Measurements from ENCODE around the gene C20orf204. TPM values are rescaled to one million over a fixed set of nuclear protein-coding genes. Genes with fewer than 3 reads are reported as not detected.
A peak's percentile ranks its signal among the peaks of the same experiment; 100 is the strongest.

Gene C20orf204
- polyA plus RNA-seq, 4 donors: 0.91 to 2.4 (median 1.6) TPM

GRCh38 chr20:64032706-64033624 lies 3.0 kb upstream of the C20orf204 start:
- 93 to 98% (median 95%) methylated on average over 31 of the region's 31 CpGs for WGBS, 3 donors

GRCh38 chr20:64033981-64034493 lies 1.9 kb upstream of the C20orf204 start:
- H3K4me3 ChIP-seq (ENCODE audit: low read depth in 1 of 3, low read length in 3 of 3): no peak overlapping the region
- no peaks in the 10 kb centered on the region for H3K9me3 ChIP-seq (ENCODE audit: control insufficient read depth in 2 of 2, insufficient read depth in 1 of 2, low read depth in 1 of 2, low read length in 1 of 2)
- H3K36me3 ChIP-seq (ENCODE audit: control insufficient read depth in 3 of 3, insufficient read depth in 2 of 3, low read depth in 1 of 3, low read length in 3 of 3): peaks cover 18 to 70% (median 19%) of the 10 kb centered on the region in 3 donors
- WGBS, 3 donors: 78 to 96% (median 87%) methylated on average over 10 to 11 of the region's 11 CpGs
- no peak overlapping the region for H3K27ac ChIP-seq (ENCODE audit: low read depth in 1 of 3, low read length in 2 of 3)
- FAIRE-seq: no peak
- H3K4me1 ChIP-seq (ENCODE audit: control insufficient read depth in 3 of 3, insufficient read depth in 2 of 3, low read depth in 1 of 3, low read length in 2 of 3): peaks cover 0 to 23% (median 3%) of the 10 kb centered on the region in 3 donors
- H3K27me3 ChIP-seq (ENCODE audit: control insufficient read depth in 3 of 3, insufficient read depth in 3 of 3, low read length in 3 of 3): peaks cover 8 to 41% (median 10%) of the 10 kb centered on the region in 3 donors
- no peak for DNase-seq

More at GRCh38 chr20:64032706-64033624, 3.0 kb upstream of the C20orf204 start:
- Histone ChIP-seq H3K27me3 (ENCODE audit: control insufficient read depth in 3 of 3, insufficient read depth in 3 of 3, low read length in 3 of 3) (peaks cover 8 to 41% (median 10%) of the 10 kb centered on the region in 3 donors), H3K4me1 (ENCODE audit: control insufficient read depth in 3 of 3, insufficient read depth in 2 of 3, low read depth in 1 of 3, low read length in 2 of 3) (peaks cover 0 to 22% (median 3%) of the 10 kb centered on the region in 3 donors), H3K9me3 (ENCODE audit: control insufficient read depth in 2 of 2, insufficient read depth in 1 of 2, low read depth in 1 of 2, low read length in 1 of 2) (no peaks in the 10 kb centered on the region), H3K36me3 (ENCODE audit: control insufficient read depth in 3 of 3, insufficient read depth in 2 of 3, low read depth in 1 of 3, low read length in 3 of 3) (peaks cover 19 to 81% (median 21%) of the 10 kb centered on the region in 3 donors), H3K27ac (ENCODE audit: low read depth in 1 of 3, low read length in 2 of 3) (no peak overlapping the region), H3K4me3 (ENCODE audit: low read depth in 1 of 3, low read length in 3 of 3) (no peak overlapping the region)
- no peak for DNase-seq
- FAIRE-seq: no peak

- no peak for DNase-seq
- H3K36me3 ChIP-seq (ENCODE audit: control insufficient read depth in 3 of 3, insufficient read depth in 2 of 3, low read depth in 1 of 3, low read length in 3 of 3): peaks cover 9 to 58% (median 18%) of the 10 kb centered on the region in 3 donors
- H3K9me3 ChIP-seq (ENCODE audit: control insufficient read depth in 2 of 2, insufficient read depth in 1 of 2, low read depth in 1 of 2, low read length in 1 of 2): no peaks in the 10 kb centered on the region
- peaks cover 0 to 22% (median 3%) of the 10 kb centered on the region in 3 donors for H3K4me1 ChIP-seq (ENCODE audit: control insufficient read depth in 3 of 3, insufficient read depth in 2 of 3, low read depth in 1 of 3, low read length in 2 of 3)
- H3K4me3 ChIP-seq (ENCODE audit: low read depth in 1 of 3, low read length in 3 of 3): no peak overlapping the region
- 70 to 81% (median 75%) methylated on average over 14 to 17 of the region's 17 CpGs for WGBS, 3 donors
- H3K27me3 ChIP-seq (ENCODE audit: control insufficient read depth in 3 of 3, insufficient read depth in 3 of 3, low read length in 3 of 3): peaks cover 10 to 53% (median 11%) of the 10 kb centered on the region in 3 donors
- H3K27ac ChIP-seq (ENCODE audit: low read depth in 1 of 3, low read length in 2 of 3): no peak overlapping the region
- no peak for FAIRE-seq
Measured at GRCh38 chr20:64035066-64035932, 683 bp upstream of the C20orf204 start.

GRCh38 chr20:64036346-64037198 lies 590 bp downstream of the C20orf204 start:
- DNase-seq (no peak), FAIRE-seq (no peak)
- Histone ChIP-seq H3K27ac (ENCODE audit: low read depth in 1 of 3, low read length in 2 of 3) (no peak overlapping the region), H3K4me1 (ENCODE audit: control insufficient read depth in 3 of 3, insufficient read depth in 2 of 3, low read depth in 1 of 3, low read length in 2 of 3) (peaks cover 0 to 13% (median 3%) of the 10 kb centered on the region in 3 donors), H3K9me3 (ENCODE audit: control insufficient read depth in 2 of 2, insufficient read depth in 1 of 2, low read depth in 1 of 2, low read length in 1 of 2) (no peaks in the 10 kb centered on the region), H3K4me3 (ENCODE audit: low read depth in 1 of 3, low read length in 3 of 3) (no peak overlapping the region), H3K36me3 (ENCODE audit: control insufficient read depth in 3 of 3, insufficient read depth in 2 of 3, low read depth in 1 of 3, low read length in 3 of 3) (peaks cover 8 to 49% (median 18%) of the 10 kb centered on the region in 3 donors), H3K27me3 (ENCODE audit: control insufficient read depth in 3 of 3, insufficient read depth in 3 of 3, low read length in 3 of 3) (peaks cover 10 to 66% (median 23%) of the 10 kb centered on the region in 3 donors)
- WGBS, 3 donors: 47 to 58% (median 50%) methylated on average over 17 of the region's 17 CpGs

- no peak for FAIRE-seq
- no peak overlapping the region for H3K4me3 ChIP-seq (ENCODE audit: low read depth in 1 of 3, low read length in 3 of 3)
- WGBS, 3 donors: 47 to 66% (median 50%) methylated on average over 3 of the region's 3 CpGs
Measured at GRCh38 chr20:64037199-64037497, 1.2 kb downstream of the C20orf204 start.

GRCh38 chr20:64037498-64038213 lies 1.7 kb downstream of the C20orf204 start:
- Histone ChIP-seq H3K4me1 (ENCODE audit: control insufficient read depth in 3 of 3, insufficient read depth in 2 of 3, low read depth in 1 of 3, low read length in 2 of 3) (peaks cover 0 to 17% (median 3%) of the 10 kb centered on the region in 3 donors), H3K9me3 (ENCODE audit: control insufficient read depth in 2 of 2, insufficient read depth in 1 of 2, low read depth in 1 of 2, low read length in 1 of 2) (no peaks in the 10 kb centered on the region), H3K27ac (ENCODE audit: low read depth in 1 of 3, low read length in 2 of 3) (no peak overlapping the region), H3K4me3 (ENCODE audit: low read depth in 1 of 3, low read length in 3 of 3) (peak overlapping the region in 2 of 3 donors; percentile 12 to 62), H3K27me3 (ENCODE audit: control insufficient read depth in 3 of 3, insufficient read depth in 3 of 3, low read length in 3 of 3) (peaks cover 8 to 76% (median 23%) of the 10 kb centered on the region in 3 donors), H3K36me3 (ENCODE audit: control insufficient read depth in 3 of 3, insufficient read depth in 2 of 3, low read depth in 1 of 3, low read length in 3 of 3) (peaks cover 3 to 38% (median 11%) of the 10 kb centered on the region in 3 donors)
- FAIRE-seq: no peak
- no peak for DNase-seq
- WGBS, 3 donors: 5 to 16% (median 7%) methylated on average over 35 to 36 of the region's 36 CpGs

More at GRCh38 chr20:64037199-64037497, 1.2 kb downstream of the C20orf204 start:
- Histone ChIP-seq H3K4me1 (ENCODE audit: control insufficient read depth in 3 of 3, insufficient read depth in 2 of 3, low read depth in 1 of 3, low read length in 2 of 3) (peaks cover 0 to 14% (median 3%) of the 10 kb centered on the region in 3 donors), H3K36me3 (ENCODE audit: control insufficient read depth in 3 of 3, insufficient read depth in 2 of 3, low read depth in 1 of 3, low read length in 3 of 3) (peaks cover 4 to 43% (median 14%) of the 10 kb centered on the region in 3 donors), H3K27ac (ENCODE audit: low read depth in 1 of 3, low read length in 2 of 3) (no peak overlapping the region), H3K27me3 (ENCODE audit: control insufficient read depth in 3 of 3, insufficient read depth in 3 of 3, low read length in 3 of 3) (peaks cover 10 to 72% (median 23%) of the 10 kb centered on the region in 3 donors), H3K9me3 (ENCODE audit: control insufficient read depth in 2 of 2, insufficient read depth in 1 of 2, low read depth in 1 of 2, low read length in 1 of 2) (no peaks in the 10 kb centered on the region)
- no peak for DNase-seq

- Histone ChIP-seq H3K4me1 (ENCODE audit: control insufficient read depth in 3 of 3, insufficient read depth in 2 of 3, low read depth in 1 of 3, low read length in 2 of 3) (peaks cover 0 to 17% (median 3%) of the 10 kb centered on the region in 3 donors), H3K27me3 (ENCODE audit: control insufficient read depth in 3 of 3, insufficient read depth in 3 of 3, low read length in 3 of 3) (peaks cover 5 to 76% (median 23%) of the 10 kb centered on the region in 3 donors), H3K36me3 (ENCODE audit: control insufficient read depth in 3 of 3, insufficient read depth in 2 of 3, low read depth in 1 of 3, low read length in 3 of 3) (peaks cover 3 to 32% (median 9%) of the 10 kb centered on the region in 3 donors), H3K4me3 (ENCODE audit: low read depth in 1 of 3, low read length in 3 of 3) (peak overlapping the region in 2 of 3 donors; percentile 12 to 62), H3K27ac (ENCODE audit: low read depth in 1 of 3, low read length in 2 of 3) (peak overlapping the region in 1 of 3 donors; percentile 69), H3K9me3 (ENCODE audit: control insufficient read depth in 2 of 2, insufficient read depth in 1 of 2, low read depth in 1 of 2, low read length in 1 of 2) (no peaks in the 10 kb centered on the region)
- 0 to 2% (median 2%) methylated on average over 4 to 30 of the region's 30 CpGs for WGBS, 3 donors
- DNase-seq: no peak
- no peak for FAIRE-seq
Measured at GRCh38 chr20:64038224-64038564, 2.2 kb downstream of the C20orf204 start.

All from small intestine (tissue), 7 donors.